ENCODE measurements around the gene NPDC1.

Gene NPDC1

DNA sequence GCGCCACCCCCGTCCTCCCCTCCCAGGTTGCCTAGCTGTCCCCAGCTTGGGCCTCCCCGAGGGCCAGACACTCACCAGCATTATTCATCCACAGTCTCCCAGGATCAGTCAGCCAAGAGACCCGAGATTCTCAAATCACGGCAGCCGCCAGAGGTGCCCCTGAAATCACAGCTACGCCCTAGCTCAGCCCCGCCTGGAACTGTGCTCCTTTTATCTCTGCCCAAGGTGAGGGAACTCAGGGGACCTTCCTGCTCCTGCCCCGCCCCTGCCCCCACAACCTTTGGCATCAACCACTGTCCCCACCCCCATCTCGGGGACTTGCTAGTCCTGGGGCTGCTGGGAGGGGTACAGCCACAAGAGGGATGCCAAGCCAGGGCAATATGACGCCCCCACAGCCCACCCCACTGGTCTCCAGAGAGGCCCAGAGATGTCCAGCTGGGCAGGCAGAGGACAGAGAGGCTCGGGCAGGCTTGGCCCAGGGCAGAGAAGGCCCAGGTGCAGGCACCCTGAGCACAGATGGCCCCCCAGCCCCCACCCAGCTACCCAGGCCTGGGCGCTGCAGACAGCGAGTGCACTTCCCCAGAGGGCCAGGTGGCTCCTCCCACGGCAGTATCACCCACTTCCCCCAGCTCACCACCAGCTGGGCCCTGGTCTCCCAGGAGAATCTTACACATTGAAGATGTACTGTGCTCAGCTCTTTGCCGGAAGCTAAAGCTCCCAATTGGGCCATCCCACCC is 13.9 kb downstream of the NPDC1 start, which contains the start of gene FUT7:
Gene FUT7, minus strand, starts transcription at position 185 of the 737 bp plus-strand sequence. Its CDS starts 97 bp downstream, at position 88.
- no peak within 1 kb of the TSS for H3K27ac ChIP-seq (ENCODE audit: low read depth, low read length)
- H3K4me1 ChIP-seq (ENCODE audit: control insufficient read depth in 1 of 2, insufficient read depth in 2 of 2, low read length in 2 of 2), result peaks cover 36 to 59% of the 10 kb centered on the region in 2 donors
- no peaks in the 10 kb centered on the region for H3K36me3 ChIP-seq (ENCODE audit: control insufficient read depth in 1 of 2, insufficient read depth in 2 of 2, low read length in 2 of 2)
- H3K9me3 ChIP-seq (ENCODE audit: control insufficient read depth in 1 of 2, low read length in 2 of 2), result no peaks in the 10 kb centered on the region
- H3K4me3 ChIP-seq (ENCODE audit: low read depth in 1 of 2, low read length in 2 of 2), result no peak within 1 kb of the TSS
- no peaks in the 10 kb centered on the region for H3K27me3 ChIP-seq (ENCODE audit: control insufficient read depth in 1 of 2, insufficient read depth in 2 of 2, low read length in 2 of 2)
- no peak within 1 kb of the TSS for H3K9ac ChIP-seq (ENCODE audit: low read depth in 1 of 2, low read length in 2 of 2)

DNA sequence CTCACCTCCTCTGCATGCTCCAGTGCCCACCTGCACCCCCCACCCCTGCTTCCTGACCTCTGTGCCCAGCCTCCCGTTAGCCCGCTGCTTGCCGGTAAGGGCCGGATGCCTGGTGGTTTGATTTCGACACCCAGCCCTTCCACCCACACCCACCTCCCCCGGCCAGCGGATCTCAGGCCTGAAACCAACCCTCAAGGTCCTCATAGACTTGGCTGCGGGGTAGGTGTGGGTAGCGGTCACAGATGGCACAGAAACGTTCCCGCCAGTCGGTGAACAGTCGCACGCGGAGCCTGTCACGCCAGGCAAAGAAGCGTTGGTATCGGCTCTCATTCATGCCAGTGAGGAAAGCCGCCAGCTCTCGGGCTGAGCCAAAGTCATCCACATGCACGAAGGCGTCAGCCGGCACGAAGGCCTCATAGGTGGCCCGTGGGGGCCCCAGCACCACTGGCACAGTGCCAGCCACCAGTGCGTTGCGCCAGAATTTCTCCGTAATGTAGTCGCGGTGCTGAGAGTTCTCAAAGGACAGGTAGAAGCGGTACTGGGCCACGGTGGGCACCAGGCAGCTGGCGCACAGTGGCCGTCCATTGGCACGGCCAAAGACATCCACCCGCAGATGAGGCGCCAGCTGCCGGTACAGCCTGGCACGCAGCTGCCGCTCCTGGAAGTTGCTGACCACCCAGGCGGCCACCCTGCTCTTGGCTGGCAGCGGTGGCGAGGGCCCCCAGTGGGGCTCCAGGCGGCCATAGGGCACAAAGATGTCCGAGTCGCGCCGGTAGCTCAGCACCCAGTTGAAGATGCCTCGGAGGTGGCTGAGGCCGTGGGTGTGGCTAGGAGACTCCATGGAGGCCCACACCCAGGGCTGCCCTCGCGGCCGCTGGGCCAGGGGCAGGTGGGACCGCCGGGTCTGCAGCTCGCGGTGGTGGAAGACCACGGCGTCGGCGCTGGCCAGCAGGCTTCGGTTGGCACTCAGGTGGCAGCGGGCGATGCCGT is 15.1 kb downstream of the NPDC1 start:
- Histone ChIP-seq H3K9ac (ENCODE audit: low read depth in 1 of 2, low read length in 2 of 2) (no peak overlapping the region), H3K36me3 (ENCODE audit: control insufficient read depth in 1 of 2, insufficient read depth in 2 of 2, low read length in 2 of 2) (no peaks in the 10 kb centered on the region), H3K4me3 (ENCODE audit: low read depth in 1 of 2, low read length in 2 of 2) (no peak overlapping the region), H3K27me3 (ENCODE audit: control insufficient read depth in 1 of 2, insufficient read depth in 2 of 2, low read length in 2 of 2) (no peaks in the 10 kb centered on the region), H3K27ac (ENCODE audit: low read depth, low read length) (no peak overlapping the region), H3K4me1 (ENCODE audit: control insufficient read depth in 1 of 2, insufficient read depth in 2 of 2, low read length in 2 of 2) (peaks cover 45 to 71% of the 10 kb centered on the region in 2 donors), H3K9me3 (ENCODE audit: control insufficient read depth in 1 of 2, low read length in 2 of 2) (no peaks in the 10 kb centered on the region)

DNA sequence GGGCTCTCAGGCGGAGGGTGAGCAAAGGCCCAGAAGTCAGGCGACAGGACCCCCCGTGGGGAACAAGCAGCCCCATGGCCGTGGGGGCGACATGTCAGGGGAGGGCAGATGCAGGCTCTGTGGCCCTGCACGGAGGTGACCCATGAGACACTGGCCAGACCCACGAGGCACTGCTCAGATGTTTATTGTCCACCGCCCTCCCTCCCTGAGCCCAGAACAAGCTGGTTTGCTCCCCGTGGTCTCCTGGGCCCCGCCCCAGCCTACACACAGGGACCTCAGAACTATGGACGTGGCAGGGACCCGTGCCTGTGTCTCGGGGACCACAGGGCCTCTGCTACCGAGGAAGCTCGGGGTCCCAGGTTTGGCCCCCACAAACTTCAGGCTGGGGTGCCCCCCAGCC is 16.0 kb downstream of the NPDC1 start:
- Histone ChIP-seq H3K27me3 (ENCODE audit: control insufficient read depth in 1 of 2, insufficient read depth in 2 of 2, low read length in 2 of 2) (no peaks in the 10 kb centered on the region), H3K9ac (ENCODE audit: low read depth in 1 of 2, low read length in 2 of 2) (no peak overlapping the region), H3K9me3 (ENCODE audit: control insufficient read depth in 1 of 2, low read length in 2 of 2) (no peaks in the 10 kb centered on the region), H3K4me3 (ENCODE audit: low read depth in 1 of 2, low read length in 2 of 2) (no peak overlapping the region), H3K27ac (ENCODE audit: low read depth, low read length) (no peak overlapping the region), H3K4me1 (ENCODE audit: control insufficient read depth in 1 of 2, insufficient read depth in 2 of 2, low read length in 2 of 2) (peaks cover 47 to 72% of the 10 kb centered on the region in 2 donors), H3K36me3 (ENCODE audit: control insufficient read depth in 1 of 2, insufficient read depth in 2 of 2, low read length in 2 of 2) (no peaks in the 10 kb centered on the region)

DNA sequence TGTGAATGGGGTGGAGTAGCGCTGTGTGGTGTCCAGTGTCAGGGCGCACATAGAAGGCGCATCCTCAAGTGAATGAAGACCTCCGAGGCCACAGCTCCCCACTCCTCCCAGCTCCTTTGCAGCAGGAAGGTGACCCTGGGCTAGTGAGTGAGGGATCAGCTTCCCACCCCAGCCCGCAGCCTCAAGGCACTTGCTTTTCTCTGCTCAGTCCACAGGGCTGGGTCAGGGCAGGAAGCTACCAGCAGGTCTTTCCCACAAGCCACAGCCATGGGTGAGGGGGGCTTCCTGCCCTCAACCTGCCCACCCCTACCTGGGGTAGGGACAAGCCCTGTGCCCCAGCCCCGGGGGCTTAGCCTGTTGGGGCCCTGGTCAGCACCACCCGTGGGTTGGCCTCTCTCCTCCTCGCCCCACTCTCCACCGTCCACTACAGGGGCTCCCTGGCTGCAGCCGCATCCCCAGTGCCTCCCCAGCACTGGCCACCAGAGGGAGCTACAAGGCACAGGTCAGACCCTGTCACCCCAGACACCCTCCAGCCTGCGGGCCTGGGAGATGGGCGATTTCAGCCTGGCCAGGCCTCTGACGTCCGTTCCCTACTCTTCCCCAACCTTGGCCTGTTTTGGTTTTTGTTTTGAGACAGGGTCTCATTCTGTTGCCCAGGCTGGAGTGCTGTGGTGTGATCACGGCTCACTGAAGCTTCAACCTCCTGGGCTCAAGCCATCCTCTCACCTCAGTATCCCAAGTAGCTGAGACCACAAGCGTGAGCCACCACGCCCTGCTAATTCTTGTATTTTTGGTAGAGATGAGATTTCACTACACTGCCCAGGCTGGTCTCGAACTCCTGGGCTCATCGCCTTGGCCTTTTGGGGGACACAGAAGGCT is 16.7 kb downstream of the NPDC1 start:
- Histone ChIP-seq H3K4me1 (ENCODE audit: control insufficient read depth in 1 of 2, insufficient read depth in 2 of 2, low read length in 2 of 2) (peaks cover 41 to 66% of the 10 kb centered on the region in 2 donors), H3K36me3 (ENCODE audit: control insufficient read depth in 1 of 2, insufficient read depth in 2 of 2, low read length in 2 of 2) (no peaks in the 10 kb centered on the region), H3K27me3 (ENCODE audit: control insufficient read depth in 1 of 2, insufficient read depth in 2 of 2, low read length in 2 of 2) (no peaks in the 10 kb centered on the region), H3K9me3 (ENCODE audit: control insufficient read depth in 1 of 2, low read length in 2 of 2) (no peaks in the 10 kb centered on the region), H3K27ac (ENCODE audit: low read depth, low read length) (no peak overlapping the region), H3K4me3 (ENCODE audit: low read depth in 1 of 2, low read length in 2 of 2) (peak overlapping the region; percentile 58 to 67), H3K9ac (ENCODE audit: low read depth in 1 of 2, low read length in 2 of 2) (peak overlapping the region in 1 of 2 donors; percentile 12)

DNA sequence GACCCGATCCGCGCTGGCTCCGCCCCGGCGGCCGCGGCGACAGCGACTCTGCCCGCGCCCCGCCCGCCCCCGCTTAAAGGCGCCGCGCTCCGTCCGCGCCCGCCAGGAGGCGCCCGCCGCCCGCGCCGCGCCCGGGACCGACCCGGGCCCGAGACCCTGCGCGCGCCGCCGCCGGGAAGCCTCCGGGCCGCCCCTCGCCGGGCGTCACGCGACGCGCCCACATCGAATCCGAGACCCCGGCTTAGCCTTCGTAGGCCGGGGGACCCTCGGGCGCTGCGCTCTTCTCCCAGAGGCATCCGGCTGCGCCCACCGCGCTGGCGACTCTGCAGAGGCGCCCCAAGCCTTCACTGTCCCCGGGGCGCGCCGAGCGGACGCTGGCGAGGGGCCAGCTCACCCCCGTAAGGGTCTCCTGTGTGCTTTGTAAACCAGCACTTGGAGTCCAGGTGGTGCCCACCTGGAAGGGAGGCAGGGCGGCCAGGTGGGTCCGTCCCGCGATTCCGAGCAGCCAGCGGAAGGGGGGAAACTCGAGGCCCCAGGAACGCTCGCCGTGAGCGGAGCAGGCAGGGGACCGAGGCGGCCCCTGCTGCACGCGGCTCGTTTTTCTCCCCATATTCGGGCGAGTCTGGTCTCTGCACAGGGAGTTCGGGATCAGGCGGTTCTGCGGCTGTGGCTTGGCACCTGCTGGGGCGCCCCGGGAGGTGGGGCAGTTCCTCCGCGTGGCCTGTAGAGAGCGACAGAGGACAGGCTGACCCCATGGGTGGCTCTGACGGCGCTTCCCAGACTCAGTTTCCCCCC is 17.5 kb downstream of the NPDC1 start:
- H3K27ac ChIP-seq (ENCODE audit: low read depth, low read length), result no peak overlapping the region
- H3K9ac ChIP-seq (ENCODE audit: low read depth in 1 of 2, low read length in 2 of 2), result peak overlapping the region in 1 of 2 donors; percentile 12
- H3K4me1 ChIP-seq (ENCODE audit: control insufficient read depth in 1 of 2, insufficient read depth in 2 of 2, low read length in 2 of 2), result peaks cover 41 to 66% of the 10 kb centered on the region in 2 donors
- H3K36me3 ChIP-seq (ENCODE audit: control insufficient read depth in 1 of 2, insufficient read depth in 2 of 2, low read length in 2 of 2), result no peaks in the 10 kb centered on the region
- H3K27me3 ChIP-seq (ENCODE audit: control insufficient read depth in 1 of 2, insufficient read depth in 2 of 2, low read length in 2 of 2), result no peaks in the 10 kb centered on the region
- H3K9me3 ChIP-seq (ENCODE audit: control insufficient read depth in 1 of 2, low read length in 2 of 2), result no peaks in the 10 kb centered on the region
- peak overlapping the region; percentile 58 to 67 for H3K4me3 ChIP-seq (ENCODE audit: low read depth in 1 of 2, low read length in 2 of 2)

DNA sequence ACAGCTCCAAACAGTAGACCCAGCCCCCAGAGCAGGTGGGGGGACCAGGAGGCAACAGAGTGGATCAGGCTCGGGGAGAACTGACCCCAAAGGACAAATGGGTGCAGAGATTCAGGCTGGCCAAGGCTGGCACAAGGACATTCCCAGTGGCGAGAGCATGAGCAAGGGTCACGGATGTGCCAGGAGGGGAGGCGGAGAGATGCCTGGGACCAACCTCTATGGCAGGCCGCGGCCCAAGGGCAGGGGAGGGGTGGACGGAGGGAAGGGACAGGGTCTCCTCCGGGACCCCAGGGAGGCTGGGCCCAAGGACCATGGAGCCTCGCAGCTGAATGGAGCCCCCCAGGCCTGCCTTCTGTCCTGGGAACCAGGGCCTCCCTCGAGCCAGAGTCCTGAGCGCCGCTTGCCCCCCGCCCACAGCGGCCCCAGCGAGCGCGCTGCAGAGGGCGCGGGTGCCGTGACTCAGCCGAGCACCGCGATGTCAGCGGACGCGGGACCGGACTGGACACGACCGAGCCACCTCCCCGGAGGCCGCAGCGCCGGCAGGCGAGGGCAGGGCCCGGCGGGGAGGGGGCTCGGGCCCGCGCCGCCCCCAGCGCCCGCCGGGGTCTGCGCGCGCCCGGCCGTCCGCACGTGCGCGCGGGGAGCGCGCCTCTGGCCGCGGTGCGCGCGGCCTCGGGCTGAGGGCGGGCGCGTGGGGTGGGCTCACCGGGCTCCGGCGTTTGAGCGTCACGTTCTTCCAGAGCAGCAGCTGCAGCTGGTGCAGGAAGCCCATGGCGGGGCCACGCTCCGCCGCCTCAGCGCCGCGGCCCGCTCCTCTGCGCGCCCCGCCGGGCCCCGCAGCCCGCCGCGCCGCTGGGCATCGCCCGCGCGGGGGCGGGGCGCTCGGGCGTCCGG is 18.4 kb downstream of the NPDC1 start, which contains the start of gene ABCA2:
Gene ABCA2, minus strand, starts transcription at position 869 of the 894 bp plus-strand sequence. Its CDS starts 97 bp downstream, at position 772.
- Histone ChIP-seq H3K27me3 (ENCODE audit: control insufficient read depth in 1 of 2, insufficient read depth in 2 of 2, low read length in 2 of 2) (no peaks in the 10 kb centered on the region), H3K4me1 (ENCODE audit: control insufficient read depth in 1 of 2, insufficient read depth in 2 of 2, low read length in 2 of 2) (peaks cover 45 to 74% of the 10 kb centered on the region in 2 donors), H3K9me3 (ENCODE audit: control insufficient read depth in 1 of 2, low read length in 2 of 2) (no peaks in the 10 kb centered on the region), H3K9ac (ENCODE audit: low read depth in 1 of 2, low read length in 2 of 2) (peak within 1 kb of the TSS; percentile 21 to 37), H3K4me3 (ENCODE audit: low read depth in 1 of 2, low read length in 2 of 2) (peak within 1 kb of the TSS; percentile 61 to 67), H3K27ac (ENCODE audit: low read depth, low read length) (peak within 1 kb of the TSS; percentile 56), H3K36me3 (ENCODE audit: control insufficient read depth in 1 of 2, insufficient read depth in 2 of 2, low read length in 2 of 2) (no peaks in the 10 kb centered on the region)

DNA sequence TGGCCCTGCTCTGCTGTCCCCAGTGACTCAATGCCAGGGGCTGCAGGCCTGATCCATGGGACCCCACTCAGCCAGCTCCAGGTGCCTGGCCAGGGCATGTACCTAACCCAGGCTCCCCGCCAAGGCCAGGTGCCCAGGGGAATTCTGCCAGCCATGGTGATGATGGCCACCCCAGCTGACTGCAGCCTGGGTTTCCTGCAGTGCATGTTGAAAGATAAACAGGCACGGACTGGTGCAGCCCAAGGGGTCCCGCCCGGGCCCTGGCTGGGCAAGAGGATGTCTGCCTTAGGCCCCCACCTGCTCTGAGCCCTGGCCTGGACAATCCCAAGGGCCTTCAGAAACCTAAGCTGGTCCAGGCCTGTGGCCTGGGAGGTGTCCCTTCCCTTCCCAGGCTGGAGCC is 19.1 kb downstream of the NPDC1 start:
- Histone ChIP-seq H3K27ac (ENCODE audit: low read depth, low read length) (peak overlapping the region; percentile 56), H3K4me1 (ENCODE audit: control insufficient read depth in 1 of 2, insufficient read depth in 2 of 2, low read length in 2 of 2) (peaks cover 42 to 71% of the 10 kb centered on the region in 2 donors), H3K36me3 (ENCODE audit: control insufficient read depth in 1 of 2, insufficient read depth in 2 of 2, low read length in 2 of 2) (no peaks in the 10 kb centered on the region), H3K4me3 (ENCODE audit: low read depth in 1 of 2, low read length in 2 of 2) (peak overlapping the region in 1 of 2 donors; percentile 61), H3K9ac (ENCODE audit: low read depth in 1 of 2, low read length in 2 of 2) (peak overlapping the region; percentile 21 to 37), H3K27me3 (ENCODE audit: control insufficient read depth in 1 of 2, insufficient read depth in 2 of 2, low read length in 2 of 2) (no peaks in the 10 kb centered on the region), H3K9me3 (ENCODE audit: control insufficient read depth in 1 of 2, low read length in 2 of 2) (no peaks in the 10 kb centered on the region)

DNA sequence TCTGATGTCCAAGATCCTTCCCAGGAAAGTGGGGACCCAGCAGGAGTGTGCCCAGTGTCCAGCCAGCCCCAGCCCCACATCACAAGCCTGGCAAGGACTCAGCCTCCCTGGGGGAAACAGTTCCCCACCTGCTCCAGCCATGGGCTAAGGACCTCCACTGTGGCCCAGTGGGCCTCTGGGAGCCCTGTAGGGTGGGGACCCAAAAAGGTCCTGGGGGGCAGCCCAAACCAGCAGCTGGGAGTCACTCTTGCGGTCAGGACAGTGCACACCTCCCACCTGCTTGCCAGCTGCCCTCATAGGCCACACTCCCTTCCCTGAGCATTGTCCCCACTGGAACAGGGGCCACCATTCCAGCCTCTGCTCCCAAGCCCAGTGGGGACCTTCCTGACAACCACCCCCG is 19.6 kb downstream of the NPDC1 start:
- Histone ChIP-seq H3K9ac (ENCODE audit: low read depth in 1 of 2, low read length in 2 of 2) (no peak overlapping the region), H3K4me3 (ENCODE audit: low read depth in 1 of 2, low read length in 2 of 2) (no peak overlapping the region), H3K9me3 (ENCODE audit: control insufficient read depth in 1 of 2, low read length in 2 of 2) (no peaks in the 10 kb centered on the region), H3K27ac (ENCODE audit: low read depth, low read length) (no peak overlapping the region), H3K4me1 (ENCODE audit: control insufficient read depth in 1 of 2, insufficient read depth in 2 of 2, low read length in 2 of 2) (peaks cover 41 to 71% of the 10 kb centered on the region in 2 donors), H3K36me3 (ENCODE audit: control insufficient read depth in 1 of 2, insufficient read depth in 2 of 2, low read length in 2 of 2) (no peaks in the 10 kb centered on the region), H3K27me3 (ENCODE audit: control insufficient read depth in 1 of 2, insufficient read depth in 2 of 2, low read length in 2 of 2) (no peaks in the 10 kb centered on the region)

Measured in duodenal mucosa (tissue), 2 donors.